ENCODE results near the gene GLUL.

- TF ChIP-seq CTCF (IDR thresholded peaks at IDR 0.05; ENCODE audit: insufficient read depth, low read length, poor library complexity, severe bottlenecking): no peak
- no peak for TF ChIP-seq EZH2phosphoT487 (conservative IDR thresholded peaks at IDR 0.05; ENCODE audit: low read length)
These were observed 9.4 kb downstream of the GLUL start for GRCh38 chr1:182381962-182382819.
